ENCODE measurements around the gene VDAC1. TPM values are rescaled to one million over a fixed set of nuclear protein-coding genes. Genes with fewer than 3 reads are reported as not detected.

The VDAC1 gene
- total RNA-seq, 1 donor from 2014 or later, result 132 TPM

GRCh38 chr5:133970325-133970909 lies 34.4 kb downstream of the VDAC1 start:
- no peak for DNase-seq
- Mint-ChIP-seq H3K4me1 (ENCODE audit: low read depth, unreplicated experiment) (peaks cover 13% of the 10 kb centered on the region), H3K27ac (ENCODE audit: unreplicated experiment) (no peak overlapping the region), H3K4me3 (ENCODE audit: unreplicated experiment) (peak overlapping the region; percentile 98), H3K27me3 (ENCODE audit: unreplicated experiment) (peaks cover 12% of the 10 kb centered on the region), H3K36me3 (ENCODE audit: unreplicated experiment) (no peaks in the 10 kb centered on the region), H3K9me3 (ENCODE audit: unreplicated experiment) (peaks cover 9% of the 10 kb centered on the region)
- no peak for TF ChIP-seq CTCF (IDR thresholded peaks at IDR 0.05; ENCODE audit: partially characterized antibody, unreplicated experiment)

GRCh38 chr5:133969654-133970324 lies 35.0 kb downstream of the VDAC1 start:
- H3K27me3 Mint-ChIP-seq (ENCODE audit: unreplicated experiment), result peaks cover 12% of the 10 kb centered on the region
- H3K36me3 Mint-ChIP-seq (ENCODE audit: unreplicated experiment), result no peaks in the 10 kb centered on the region
- no peak for DNase-seq
- TF ChIP-seq CTCF (IDR thresholded peaks at IDR 0.05; ENCODE audit: partially characterized antibody, unreplicated experiment), result no peak
- peak overlapping the region; percentile 98 for H3K4me3 Mint-ChIP-seq (ENCODE audit: unreplicated experiment)
- peaks cover 16% of the 10 kb centered on the region for H3K4me1 Mint-ChIP-seq (ENCODE audit: low read depth, unreplicated experiment)
- peak overlapping the region; percentile 53 for H3K27ac Mint-ChIP-seq (ENCODE audit: unreplicated experiment)
- H3K9me3 Mint-ChIP-seq (ENCODE audit: unreplicated experiment), result peaks cover 9% of the 10 kb centered on the region

- Mint-ChIP-seq H3K4me3 (ENCODE audit: unreplicated experiment) (peak within 1 kb of the TSS; percentile 98), H3K9me3 (ENCODE audit: unreplicated experiment) (peaks cover 9% of the 10 kb centered on the region), H3K36me3 (ENCODE audit: unreplicated experiment) (no peaks in the 10 kb centered on the region), H3K27me3 (ENCODE audit: unreplicated experiment) (peaks cover 12% of the 10 kb centered on the region), H3K27ac (ENCODE audit: unreplicated experiment) (peak within 1 kb of the TSS; percentile 96), H3K4me1 (ENCODE audit: low read depth, unreplicated experiment) (peaks cover 16% of the 10 kb centered on the region)
- no peak for TF ChIP-seq CTCF (IDR thresholded peaks at IDR 0.05; ENCODE audit: partially characterized antibody, unreplicated experiment)
- peak; percentile 94 for DNase-seq
These were observed 36.4 kb downstream of the VDAC1 start, which contains the start of gene C5orf15 for GRCh38 chr5:133968204-133968980. Gene C5orf15 (minus strand): TSS chr5:133968625. CDS start chr5:133968584, 41 bp downstream.

GRCh38 chr5:133967698-133968203 lies 37.0 kb downstream of the VDAC1 start:
- peaks cover 9% of the 10 kb centered on the region for H3K9me3 Mint-ChIP-seq (ENCODE audit: unreplicated experiment)

More at GRCh38 chr5:133967698-133968203, 37.0 kb downstream of the VDAC1 start:
- no peaks in the 10 kb centered on the region for H3K36me3 Mint-ChIP-seq (ENCODE audit: unreplicated experiment)
- H3K4me1 Mint-ChIP-seq (ENCODE audit: low read depth, unreplicated experiment), result peaks cover 17% of the 10 kb centered on the region
- H3K4me3 Mint-ChIP-seq (ENCODE audit: unreplicated experiment), result peak overlapping the region; percentile 98
- no peak for DNase-seq
- peaks cover 10% of the 10 kb centered on the region for H3K27me3 Mint-ChIP-seq (ENCODE audit: unreplicated experiment)
- peak overlapping the region; percentile 96 for H3K27ac Mint-ChIP-seq (ENCODE audit: unreplicated experiment)
- no peak for TF ChIP-seq CTCF (IDR thresholded peaks at IDR 0.05; ENCODE audit: partially characterized antibody, unreplicated experiment)
